ENCODE measurements around the gene POC1B. TPM values are rescaled to one million over a fixed set of nuclear protein-coding genes. Genes with fewer than 3 reads are reported as not detected.

Gene POC1B
- total RNA-seq, 1 donor from 2014 or later: 28.5 TPM

DNA sequence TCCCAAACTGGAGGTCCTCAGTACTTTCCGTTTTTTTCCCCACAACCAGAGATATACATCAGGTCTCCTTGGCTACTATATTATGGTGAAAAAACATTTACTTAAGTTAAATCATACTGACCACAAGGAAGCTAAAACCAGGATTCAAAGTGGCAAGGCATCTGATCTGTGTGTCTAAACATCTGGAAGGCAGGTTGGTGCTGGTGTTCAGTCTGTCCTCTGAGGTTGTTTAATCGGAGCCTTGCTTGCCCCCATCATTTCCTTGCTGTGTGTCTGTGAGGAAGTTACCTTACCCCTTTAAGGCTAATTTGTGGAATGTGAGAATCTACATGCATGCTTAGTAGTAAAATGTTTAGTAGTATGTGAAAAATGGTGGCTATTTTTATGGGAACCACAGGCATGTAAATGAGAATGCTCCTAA, 76.9 kb downstream of the POC1B start:
- no peak for DNase-seq (ENCODE audit: low spot score)
- intact Hi-C loops (cut with DNase I): no loop called here
- no peak for ATAC-seq

DNA sequence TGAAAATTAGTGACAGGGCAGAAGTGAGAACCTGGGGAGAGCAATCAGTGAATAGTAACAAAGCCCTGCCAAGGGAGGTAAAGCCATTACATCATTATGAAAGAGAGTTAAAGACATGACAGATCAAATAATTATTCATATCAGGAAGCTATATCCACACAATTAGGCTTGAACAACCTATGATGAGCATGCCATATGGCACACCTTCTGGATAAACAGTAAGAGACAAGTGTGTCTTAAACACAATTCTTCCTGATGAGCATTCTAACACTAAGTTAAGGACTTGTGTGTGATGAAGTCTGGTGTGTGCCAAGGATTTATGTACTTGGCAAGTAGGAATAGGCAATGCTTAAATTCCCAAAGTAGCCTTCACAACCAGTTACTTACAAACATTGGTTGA, 77.3 kb downstream of the POC1B start:
- no peak for DNase-seq (ENCODE audit: low spot score)
- intact Hi-C loops (cut with DNase I): no loop called here
- no peak for ATAC-seq

DNA sequence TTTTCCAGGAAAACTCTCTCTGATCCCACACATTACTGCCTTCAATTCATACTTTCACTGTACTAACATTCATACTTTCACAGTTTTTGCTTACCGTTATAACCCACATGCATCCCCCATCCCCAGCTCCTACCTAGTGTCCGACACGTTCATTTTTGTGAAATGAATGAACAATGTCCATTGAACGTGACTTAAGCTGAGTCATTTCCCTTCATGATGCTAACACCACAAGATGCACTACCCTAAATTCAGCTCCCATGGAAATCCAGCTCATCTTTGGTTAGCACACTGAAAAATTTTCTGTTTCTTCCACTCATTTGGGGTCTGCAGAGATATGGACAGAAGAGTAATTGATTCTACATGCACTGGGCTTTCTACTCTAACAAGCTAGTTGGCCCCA, 85.9 kb downstream of the POC1B start:
- DNase-seq (ENCODE audit: low spot score): no peak
- intact Hi-C loops (cut with DNase I): no loop called here
- ATAC-seq: no peak

DNA sequence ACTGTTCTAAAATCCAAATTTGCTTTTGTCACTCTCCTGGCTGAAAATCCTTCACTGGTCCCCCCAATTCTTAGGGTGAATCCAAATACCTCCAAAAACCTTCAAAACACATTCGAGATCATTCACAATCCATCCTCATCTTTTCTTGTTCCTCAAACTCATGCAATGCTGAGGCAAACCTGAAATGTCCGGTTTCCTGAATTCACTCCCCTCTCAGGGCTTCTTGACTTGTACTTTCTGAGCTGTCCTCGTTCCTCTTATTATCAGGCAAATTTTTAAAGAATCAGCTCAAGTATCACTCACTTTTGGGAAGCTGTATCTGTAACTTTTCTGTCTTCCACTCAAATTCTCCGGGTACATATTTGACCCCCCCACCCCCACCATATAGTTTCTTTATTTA, 88.6 kb downstream of the POC1B start:
- intact Hi-C loops (cut with DNase I): no loop called here
- DNase-seq (ENCODE audit: low spot score): no peak
- no peak for ATAC-seq

DNA sequence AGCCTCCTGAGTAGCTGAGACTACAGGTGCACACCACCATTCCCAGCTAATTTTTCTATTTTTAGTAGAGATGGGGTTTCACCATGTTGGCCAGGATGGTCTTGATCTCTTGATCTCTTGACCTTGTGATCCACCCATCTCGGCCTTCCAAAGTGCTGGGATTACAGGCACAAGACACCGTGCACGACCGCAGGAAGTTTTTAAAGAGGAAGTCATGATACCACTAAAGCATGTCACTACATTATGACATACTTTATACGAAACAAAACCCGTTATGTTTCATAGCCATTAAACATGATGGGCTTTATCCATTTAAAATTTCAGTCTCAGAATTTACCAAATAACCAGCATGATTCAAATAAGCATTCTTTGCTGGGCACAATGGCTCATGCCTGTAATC, 89.8 kb downstream of the POC1B start:
- ATAC-seq (no peak), DNase-seq (ENCODE audit: low spot score) (no peak)
- intact Hi-C loops (cut with DNase I): no loop called here

DNA sequence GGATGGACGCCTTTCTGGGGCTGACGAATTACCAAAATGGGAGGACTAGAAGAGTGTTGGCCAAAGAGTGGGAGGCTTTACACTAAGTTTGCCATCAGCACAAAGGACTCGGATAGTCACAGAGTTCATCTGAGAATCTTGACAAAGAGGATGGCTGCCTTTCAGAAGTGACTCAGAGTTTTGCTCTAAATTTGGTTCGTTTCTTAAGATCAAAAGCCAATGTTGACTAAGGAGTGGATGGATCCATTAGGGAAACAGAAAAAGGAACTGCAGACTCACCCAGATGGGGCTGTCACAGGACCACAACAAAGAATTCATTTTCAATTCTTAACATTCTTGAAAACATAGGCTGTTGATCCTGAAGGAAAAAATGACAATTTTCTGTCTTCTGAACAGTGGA, 92.2 kb downstream of the POC1B start:
- ATAC-seq (no peak), DNase-seq (ENCODE audit: low spot score) (no peak)
- intact Hi-C loops (cut with DNase I): no loop called here

DNA sequence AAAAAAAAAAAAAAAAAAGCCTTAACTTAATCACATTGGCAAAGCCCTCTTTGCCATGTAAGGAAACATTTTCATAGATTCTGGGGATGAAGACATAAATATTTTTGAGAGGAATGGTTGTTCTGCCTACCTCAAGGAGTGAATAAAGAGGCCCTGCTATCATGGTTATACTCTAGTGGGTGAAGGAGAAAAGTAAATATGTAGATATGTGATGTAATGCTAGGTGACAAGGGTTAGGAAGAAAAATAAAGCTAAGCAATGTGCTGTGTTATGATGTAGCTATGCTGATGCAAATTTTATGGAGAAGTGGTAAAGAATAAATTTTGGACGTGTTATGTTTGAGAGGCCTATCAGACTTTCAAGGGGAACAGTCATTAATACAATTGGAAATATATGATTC, 93.5 kb downstream of the POC1B start:
- no peak for ATAC-seq
- no peak for DNase-seq (ENCODE audit: low spot score)
- intact Hi-C loops (cut with DNase I): no loop called here

DNA sequence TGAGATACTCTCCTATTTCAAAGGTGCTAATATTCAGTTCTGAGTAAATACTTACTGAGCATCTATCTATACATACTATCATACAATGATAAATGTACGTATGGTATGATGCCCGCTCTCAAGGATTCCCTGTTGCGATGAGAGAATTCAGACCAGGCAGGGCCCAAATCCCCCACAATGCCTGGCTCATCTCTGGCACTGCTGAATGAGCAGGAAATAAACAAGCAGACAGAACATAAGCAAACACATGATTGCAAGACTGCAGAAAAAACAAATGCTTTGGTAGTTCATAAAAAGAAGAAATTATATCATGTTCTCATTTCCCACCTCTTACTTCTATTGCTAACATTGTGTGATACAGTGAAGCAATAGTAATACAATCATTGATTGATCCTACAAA, 96.3 kb downstream of the POC1B start:
- no peak for ATAC-seq
- no peak for DNase-seq (ENCODE audit: low spot score)
- intact Hi-C loops (cut with DNase I): no loop called here

DNA sequence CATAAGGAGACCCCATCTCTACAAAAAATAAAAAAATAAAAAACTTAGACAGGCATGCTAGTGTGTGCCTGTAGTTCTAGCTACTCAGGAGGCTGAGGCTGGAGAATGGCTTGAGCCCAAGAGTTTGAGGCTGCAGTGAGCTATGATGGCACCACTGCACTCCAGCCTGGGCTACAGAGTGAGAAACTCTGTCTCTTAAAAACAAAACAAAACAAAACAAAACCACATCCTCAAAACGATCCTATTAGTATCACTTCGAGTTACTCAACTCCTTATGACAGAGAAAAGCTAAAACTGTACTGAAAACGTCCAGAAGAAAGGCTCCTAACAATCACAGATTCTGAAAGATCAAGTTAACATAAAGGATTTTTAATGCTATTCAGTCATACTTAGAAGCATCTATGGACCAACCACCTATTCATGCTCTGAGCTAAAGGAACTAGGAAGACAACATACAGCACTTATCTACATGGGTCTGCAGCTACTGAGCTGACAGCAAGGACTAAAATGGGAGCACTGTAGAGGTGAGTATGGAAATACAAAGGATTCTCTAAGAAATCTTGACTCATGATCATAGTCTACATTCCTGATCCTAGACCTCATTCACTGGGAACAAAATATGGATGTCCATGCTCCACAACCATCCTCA, 98.2 kb downstream of the POC1B start:
- no peak for DNase-seq (ENCODE audit: low spot score)
- ATAC-seq: peak; percentile 39
- intact Hi-C loops (cut with DNase I): no loop called here

DNA sequence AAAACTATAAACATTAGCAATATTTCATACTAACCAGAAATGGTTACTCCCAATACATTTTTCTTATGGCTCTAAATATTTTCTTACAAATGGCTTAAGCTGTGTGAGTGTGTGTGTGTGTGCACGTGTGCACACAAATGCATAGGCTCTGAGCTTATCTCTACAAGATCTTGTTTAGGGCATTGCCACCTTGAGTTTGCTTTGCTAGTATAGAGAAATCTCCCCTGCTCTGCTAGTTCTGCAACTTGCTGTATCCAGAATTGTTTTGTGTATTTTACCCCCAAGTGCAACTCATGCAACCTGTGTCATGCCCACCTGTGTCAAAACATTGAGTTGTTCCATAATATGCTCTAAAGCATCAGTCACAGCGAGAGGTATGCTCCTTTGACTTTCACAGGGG, 101.0 kb downstream of the POC1B start:
- intact Hi-C loops (cut with DNase I): no loop called here
- no peak for ATAC-seq
- no peak for DNase-seq (ENCODE audit: low spot score)

DNA sequence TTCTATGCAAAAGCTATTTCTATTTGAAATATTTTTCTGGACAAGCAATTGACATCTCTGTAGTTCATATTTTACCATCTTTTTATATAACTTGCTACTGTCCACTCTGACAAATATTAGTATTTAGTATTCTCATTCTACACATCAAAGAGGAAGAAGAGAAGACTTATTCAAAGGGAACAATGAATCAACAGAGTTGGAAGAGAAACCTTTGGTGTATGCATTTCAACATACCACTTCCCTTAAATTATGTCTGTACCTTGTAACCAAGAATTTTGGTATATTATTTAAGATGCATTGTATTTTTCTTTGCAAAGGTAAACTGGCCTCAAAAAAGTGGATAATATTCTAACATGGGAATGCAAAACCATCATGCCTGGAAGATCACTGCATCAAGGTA, 101.5 kb downstream of the POC1B start:
- intact Hi-C loops (cut with DNase I): no loop called here
- no peak for ATAC-seq
- no peak for DNase-seq (ENCODE audit: low spot score)

DNA sequence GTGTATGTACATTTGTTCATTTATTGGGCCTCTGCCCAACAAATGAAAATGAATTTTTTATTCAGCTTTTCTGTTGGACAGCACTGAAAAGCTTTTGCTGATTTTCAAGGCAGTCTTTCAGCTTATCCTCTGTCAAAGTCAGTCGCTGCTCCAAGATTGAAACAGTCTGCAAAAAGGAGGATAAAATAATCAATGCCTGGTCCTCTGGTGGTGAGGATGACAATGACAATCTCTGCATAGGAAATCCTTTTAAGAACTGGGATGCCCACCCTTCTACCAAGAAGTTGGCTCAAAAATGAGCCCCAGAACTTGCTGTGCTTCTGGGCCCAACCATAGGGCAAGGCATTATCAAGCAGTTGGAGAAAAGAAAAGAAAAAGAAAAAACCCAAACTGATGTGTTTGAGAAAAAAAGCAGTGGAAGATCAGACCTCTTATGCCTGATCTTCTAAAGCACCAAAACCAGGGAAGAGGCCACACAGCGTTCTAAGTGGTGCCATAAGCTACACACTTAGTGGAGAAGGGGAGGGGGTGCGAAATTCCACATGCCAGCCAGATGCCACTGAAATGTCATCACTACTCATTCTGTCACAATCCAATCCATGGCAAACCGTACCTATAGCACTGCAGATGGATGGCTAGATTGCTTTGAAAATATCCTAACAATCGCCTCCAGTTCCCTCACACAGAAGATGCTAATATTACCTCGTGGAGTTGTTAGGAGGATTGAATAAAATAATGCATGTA, 104.6 kb downstream of the POC1B start:
- no peak for DNase-seq (ENCODE audit: low spot score)
- no peak for ATAC-seq
- intact Hi-C loops (cut with DNase I): no loop called here

DNA sequence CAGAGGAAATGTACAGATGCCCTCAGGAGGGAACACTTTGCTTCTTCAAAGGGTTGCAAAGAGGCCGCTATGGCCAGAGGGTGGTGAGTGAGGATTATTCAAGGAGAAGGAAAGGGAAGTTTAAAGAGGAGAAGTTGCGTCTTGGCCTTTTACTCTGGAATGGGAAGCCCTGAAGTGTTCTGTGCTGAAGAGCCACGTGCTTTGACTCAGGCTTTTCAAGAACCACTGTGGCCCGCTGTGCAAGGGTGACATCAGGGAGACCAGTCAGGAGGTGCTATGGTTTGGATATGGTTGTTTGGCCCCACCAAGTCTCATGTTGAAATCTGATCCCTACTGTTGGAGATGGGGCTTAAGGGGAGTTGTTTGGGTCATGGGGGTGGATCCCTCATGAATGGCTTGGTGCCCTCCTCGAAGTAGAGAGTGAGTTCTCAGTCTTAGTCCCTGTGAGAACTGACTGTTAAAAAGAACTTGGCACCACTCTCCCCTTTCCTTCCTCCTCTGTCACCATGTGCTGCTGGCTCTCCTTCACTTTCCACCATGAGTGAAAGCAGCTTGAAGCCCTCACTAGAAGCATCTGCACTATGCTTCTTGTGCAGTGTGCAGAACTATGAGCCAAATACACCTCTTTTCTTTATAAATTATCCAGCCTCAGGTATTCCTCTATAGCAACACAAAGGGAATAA, 107.5 kb downstream of the POC1B start:
- intact Hi-C loops (cut with DNase I): no loop called here
- no peak for DNase-seq (ENCODE audit: low spot score)
- peak; percentile 59 for ATAC-seq

DNA sequence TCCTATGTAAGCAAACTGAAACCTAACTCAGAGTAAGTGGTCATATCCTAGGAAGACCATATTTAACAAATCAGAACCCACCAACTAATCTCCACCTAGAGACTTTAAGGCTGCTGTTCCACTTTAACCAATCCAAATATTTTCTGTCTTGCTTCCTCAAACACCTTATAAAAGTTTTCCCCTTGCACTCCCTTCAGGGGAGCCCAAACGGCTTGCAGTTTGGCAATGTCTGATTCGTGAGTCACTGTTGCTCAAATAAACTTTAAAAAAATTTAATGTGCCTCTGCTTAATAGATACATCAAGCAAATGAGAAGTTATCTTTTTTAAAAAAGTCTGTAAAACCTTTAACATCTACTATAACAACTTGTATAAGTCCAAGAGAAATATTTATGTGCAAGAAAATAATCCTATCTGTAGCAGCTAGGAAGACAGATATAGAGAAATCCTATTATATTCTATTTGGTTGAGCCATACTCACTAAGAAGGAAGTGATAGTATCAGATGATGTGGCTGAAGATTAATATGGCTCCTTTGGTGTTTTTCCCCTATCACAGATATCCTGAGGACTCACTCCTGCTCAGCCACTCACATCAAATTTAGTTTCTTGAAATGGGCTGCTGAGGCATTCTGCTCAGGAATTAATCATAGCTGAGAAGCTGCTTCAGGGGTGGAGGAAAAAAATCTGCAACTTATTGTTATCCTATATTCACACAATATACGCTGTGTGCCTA, 108.4 kb downstream of the POC1B start:
- DNase-seq (ENCODE audit: low spot score) (no peak), ATAC-seq (peak; percentile 33)
- intact Hi-C loops (cut with DNase I): no loop called here

DNA sequence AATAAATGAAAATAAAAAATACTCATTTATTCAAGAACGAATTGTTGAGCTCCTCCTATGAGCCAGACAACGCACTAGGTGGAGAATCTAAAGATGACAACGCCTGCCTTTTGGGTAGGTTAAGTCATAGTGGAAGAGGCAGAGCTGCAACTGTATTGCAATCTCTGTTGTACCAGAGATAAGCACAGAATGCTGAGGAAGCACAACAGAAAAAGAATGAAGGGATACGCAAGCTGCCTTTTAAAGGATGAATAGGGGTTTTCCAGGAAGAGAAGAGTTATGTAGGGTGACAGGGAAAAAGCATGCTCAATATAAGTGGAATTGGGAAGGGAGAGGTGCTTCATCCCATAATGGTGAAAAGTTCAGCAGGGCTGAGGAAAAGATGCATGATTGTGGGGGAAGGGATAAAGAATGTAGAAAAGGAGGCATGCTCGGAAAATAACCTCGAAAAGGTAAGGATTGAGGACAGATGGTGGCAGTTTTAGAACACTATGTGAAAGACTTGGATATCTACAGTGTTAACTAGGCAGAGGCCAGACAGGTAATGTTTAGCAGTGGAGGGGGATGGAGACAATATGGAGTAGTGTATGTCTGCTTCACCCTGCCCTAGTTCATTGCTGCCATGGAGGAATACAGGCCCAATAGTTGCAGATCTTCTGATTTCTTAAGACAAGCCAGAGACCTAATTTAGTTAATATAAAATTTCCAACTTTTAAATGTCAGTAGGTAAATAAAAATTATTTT, 109.6 kb downstream of the POC1B start:
- intact Hi-C loops (cut with DNase I): no loop called here
- DNase-seq (ENCODE audit: low spot score): no peak
- ATAC-seq: no peak

DNA sequence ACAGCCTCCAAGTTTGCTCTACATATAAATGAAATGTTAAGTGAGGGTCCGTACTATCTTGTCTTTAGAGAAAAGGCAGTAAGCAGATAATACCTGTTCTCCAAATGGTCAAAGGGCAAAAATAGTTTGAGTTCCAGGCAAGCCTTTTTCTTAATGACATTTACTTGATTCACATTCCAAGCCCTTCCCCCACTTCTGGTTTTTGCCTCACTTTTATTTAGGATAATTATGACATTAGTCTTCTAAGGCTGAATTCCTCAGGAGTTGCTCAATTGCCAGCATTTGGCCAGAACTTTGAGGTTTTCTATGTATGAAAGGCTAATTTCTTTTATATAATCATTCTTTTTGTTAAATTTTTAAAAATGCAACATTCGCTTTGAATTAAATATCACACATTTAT, 111.0 kb downstream of the POC1B start:
- ATAC-seq (no peak), DNase-seq (ENCODE audit: low spot score) (no peak)
- intact Hi-C loops (cut with DNase I): no loop called here

DNA sequence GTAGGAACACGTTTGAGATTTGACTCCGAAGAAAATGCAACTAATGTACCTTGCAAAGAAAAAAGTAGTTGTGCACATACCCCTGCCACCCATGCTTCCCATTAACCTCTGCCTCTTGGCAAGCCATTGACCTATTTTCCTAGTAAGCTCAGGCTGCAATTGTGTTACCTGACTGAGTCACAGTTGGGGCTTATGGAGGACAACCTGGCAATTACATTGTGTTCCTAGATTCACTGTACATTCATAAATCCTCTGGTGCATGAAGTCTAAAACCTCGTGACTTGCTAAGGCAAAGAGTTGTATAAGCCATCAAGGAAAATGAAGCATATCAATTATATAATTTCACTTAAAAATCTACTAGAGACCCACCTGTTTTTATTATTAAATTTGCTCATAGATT, 111.5 kb downstream of the POC1B start:
- no peak for ATAC-seq
- intact Hi-C loops (cut with DNase I): no loop called here
- DNase-seq (ENCODE audit: low spot score): no peak

DNA sequence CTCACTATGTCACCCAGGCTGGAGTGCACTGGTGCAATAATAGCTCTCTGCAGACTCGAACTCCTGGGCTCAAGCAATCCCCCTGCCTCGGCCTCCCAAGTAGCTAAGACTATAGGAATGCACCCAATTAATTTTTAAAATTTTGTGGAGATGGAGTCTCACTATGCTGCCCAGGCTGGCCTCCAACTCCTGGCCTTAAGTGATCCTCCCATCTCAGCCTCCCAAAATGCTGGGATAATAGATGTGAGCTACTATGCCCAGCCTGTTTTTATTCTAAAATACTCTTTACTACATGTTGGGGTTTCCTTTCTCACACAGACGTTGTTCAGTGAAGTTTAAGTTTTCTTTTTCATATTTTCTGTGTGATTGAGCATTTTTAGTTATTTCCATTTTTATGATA, 112.6 kb downstream of the POC1B start:
- no peak for ATAC-seq
- DNase-seq (ENCODE audit: low spot score): no peak
- intact Hi-C loops (cut with DNase I): no loop called here

DNA sequence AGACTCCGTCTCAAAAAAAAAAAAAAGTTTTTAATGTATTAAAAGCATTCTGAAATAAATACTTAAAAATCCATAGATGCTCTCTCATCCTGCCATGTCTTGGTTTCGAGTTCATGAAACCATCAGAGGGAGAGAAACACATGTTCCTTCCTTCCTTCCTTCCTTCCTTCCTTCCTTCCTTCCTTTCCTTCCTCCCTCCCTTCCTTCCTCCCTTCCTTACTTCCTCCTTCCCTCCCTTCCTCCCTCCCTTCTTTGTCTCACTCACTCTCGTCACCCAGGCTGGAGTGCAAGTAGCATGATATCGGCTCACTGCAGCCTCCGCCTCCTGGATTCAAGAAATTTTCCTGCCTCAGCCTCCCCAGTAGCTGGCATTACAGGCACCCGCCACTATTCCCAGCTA, 113.2 kb downstream of the POC1B start:
- no peak for DNase-seq (ENCODE audit: low spot score)
- ATAC-seq: no peak
- intact Hi-C loops (cut with DNase I): no loop called here
